Measurements from ENCODE around the gene FAM184A. TPM values are rescaled to one million over a fixed set of nuclear protein-coding genes. Genes with fewer than 3 reads are reported as not detected.
"Not testable (repeated sequence)": the region's sequence is repeated elsewhere in the genome, so short reads cannot be mapped to it uniquely, and the experiment has no call there.

Gene FAM184A
- total RNA-seq, 2 experiments from 2014 or later: 3.2 to 4.8 TPM

- H3K27me3 Mint-ChIP-seq: peaks cover 1% of the 10 kb centered on the region
- POLR2A ChIA-PET: no interaction called here
- no peaks in the 10 kb centered on the region for H3K36me3 Mint-ChIP-seq (ENCODE audit: low read depth)
- no peak for DNase-seq
- H3K4me3 Mint-ChIP-seq: no peak overlapping the region
- peaks cover 15% of the 10 kb centered on the region for H3K4me1 Mint-ChIP-seq (ENCODE audit: low read depth)
- no peak for TF ChIP-seq CTCF (IDR thresholded peaks at IDR 0.05)
- no peak for ATAC-seq
- no peaks in the 10 kb centered on the region for H3K9me3 Mint-ChIP-seq
- no peak overlapping the region for H3K27ac Mint-ChIP-seq
- intact Hi-C loops (cut with micrococcal nuclease): loop anchor here (2.0 to 5.0 kb wide), 2 partner anchors 141 to 827 kb away; no protein-coding TSS in a partner anchor
- CTCF ChIA-PET: interaction anchor here (0.8 to 5.1 kb wide), 41 partner anchors 10 to 1134 kb away, joined by 3 to 95 read pairs (median 5); no protein-coding TSS in a partner anchor
These were observed 31.3 kb upstream of the FAM184A start for GRCh38 chr6:119109654-119110325.

- POLR2A ChIA-PET: no interaction called here
- no peaks in the 10 kb centered on the region for H3K27me3 Mint-ChIP-seq
- ATAC-seq (peak; percentile 46), DNase-seq (no peak)
- H3K36me3 Mint-ChIP-seq (ENCODE audit: low read depth): no peaks in the 10 kb centered on the region
- H3K9me3 Mint-ChIP-seq: no peaks in the 10 kb centered on the region
- no peak overlapping the region for H3K4me3 Mint-ChIP-seq
- peaks cover 15% of the 10 kb centered on the region for H3K4me1 Mint-ChIP-seq (ENCODE audit: low read depth)
- no peak for TF ChIP-seq CTCF (IDR thresholded peaks at IDR 0.05)
- CTCF ChIA-PET: interaction anchor here (2.0 to 5.1 kb wide), 3 partner anchors 137 to 542 kb away, joined by 5 to 95 read pairs (median 8); no protein-coding TSS in a partner anchor
- H3K27ac Mint-ChIP-seq: no peak overlapping the region
- intact Hi-C loops (cut with micrococcal nuclease): no loop called here
These were observed 29.6 kb upstream of the FAM184A start for GRCh38 chr6:119108076-119108475.

- CTCF ChIA-PET: no interaction called here
- POLR2A ChIA-PET: no interaction called here
- no peak overlapping the region for H3K4me3 Mint-ChIP-seq
- intact Hi-C loops (cut with micrococcal nuclease): no loop called here
- no peak overlapping the region for H3K27ac Mint-ChIP-seq
- ATAC-seq: no peak
- no peak for DNase-seq
- H3K9me3 Mint-ChIP-seq: no peaks in the 10 kb centered on the region
- H3K36me3 Mint-ChIP-seq (ENCODE audit: low read depth): no peaks in the 10 kb centered on the region
- no peak for TF ChIP-seq CTCF (IDR thresholded peaks at IDR 0.05)
- peaks cover 10% of the 10 kb centered on the region for H3K4me1 Mint-ChIP-seq (ENCODE audit: low read depth)
- H3K27me3 Mint-ChIP-seq: no peaks in the 10 kb centered on the region
These were observed 26.8 kb upstream of the FAM184A start for GRCh38 chr6:119105282-119105681.

- H3K9me3 Mint-ChIP-seq: no peaks in the 10 kb centered on the region
- no peaks in the 10 kb centered on the region for H3K27me3 Mint-ChIP-seq
- intact Hi-C loops (cut with micrococcal nuclease): no loop called here
- ATAC-seq: no peak
- peaks cover 8% of the 10 kb centered on the region for H3K4me1 Mint-ChIP-seq (ENCODE audit: low read depth)
- H3K36me3 Mint-ChIP-seq (ENCODE audit: low read depth): no peaks in the 10 kb centered on the region
- no peak for DNase-seq
- ChIA-PET CTCF (interaction anchor here (1.2 to 1.6 kb wide), 3 partner anchors 8 to 302 kb away, joined by 3 to 6 read pairs (median 5); no protein-coding TSS in a partner anchor), POLR2A (no interaction called here)
- H3K27ac Mint-ChIP-seq: no peak overlapping the region
- H3K4me3 Mint-ChIP-seq: no peak overlapping the region
- no peak for TF ChIP-seq CTCF (IDR thresholded peaks at IDR 0.05)
These were observed 24.4 kb upstream of the FAM184A start for GRCh38 chr6:119102901-119103300.

GRCh38 chr6:119100115-119100514 is 21.7 kb upstream of the FAM184A start:
- TF ChIP-seq CTCF (IDR thresholded peaks at IDR 0.05): no peak
- ATAC-seq (no peak), DNase-seq (no peak)
- no peaks in the 10 kb centered on the region for H3K36me3 Mint-ChIP-seq (ENCODE audit: low read depth)
- H3K4me3 Mint-ChIP-seq: no peak overlapping the region
- no peaks in the 10 kb centered on the region for H3K9me3 Mint-ChIP-seq
- peaks cover 16% of the 10 kb centered on the region for H3K4me1 Mint-ChIP-seq (ENCODE audit: low read depth)
- ChIA-PET POLR2A (interaction anchor here (1.0 to 1.2 kb wide), 2 partner anchors 11 to 122 kb away, joined by 3 to 4 read pairs; no protein-coding TSS in a partner anchor), CTCF (interaction anchor here (1.4 to 3.2 kb wide), 3 partner anchors 10 to 137 kb away, joined by 4 to 25 read pairs (median 4); partner anchors contain the start of gene FAM184A)
- no peaks in the 10 kb centered on the region for H3K27me3 Mint-ChIP-seq
- intact Hi-C loops (cut with micrococcal nuclease): no loop called here
- no peak overlapping the region for H3K27ac Mint-ChIP-seq

GRCh38 chr6:119097815-119098361 is 19.4 kb upstream of the FAM184A start:
- H3K27ac Mint-ChIP-seq; H3K4me3 Mint-ChIP-seq; POLR2A ChIA-PET; H3K9me3 Mint-ChIP-seq; H3K36me3 Mint-ChIP-seq (ENCODE audit: low read depth); intact Hi-C loops (cut with micrococcal nuclease); H3K27me3 Mint-ChIP-seq: not testable (repeated sequence)
- peaks cover 16% of the 10 kb centered on the region for H3K4me1 Mint-ChIP-seq (ENCODE audit: low read depth)
- DNase-seq (peak; percentile 37), ATAC-seq (peak; percentile 64)
- CTCF ChIA-PET: interaction anchor here (0.6 to 3.2 kb wide), 3 partner anchors 12 to 236 kb away, joined by 4 to 25 read pairs (median 5); no protein-coding TSS in a partner anchor

Data from activated CD8-positive, alpha-beta T cell treated with anti-CD3 and anti-CD28 coated beads for 36 hours (primary cell).